Hepatocyte (in vitro differentiated cells): ENCODE data around the gene ZNF423. TPM values are rescaled to one million over a fixed set of nuclear protein-coding genes. Genes with fewer than 3 reads are reported as not detected.

ENCODE experiments used
- DNase-seq: peaks from one replicate; pipeline ENCODE4 v3.0.0-alpha.2; 2016; ENCODE audit warnings: low spot score
- H2AFZ ChIP-seq: fragments of 200-600 bp; sonication (generic); 2 replicates; pipeline ENCODE4 v1.6.0; 2016; ENCODE audit warnings: antibody characterized with exemption, mild to moderate bottlenecking
- H3K27ac ChIP-seq: fragments of 200-600 bp; sonication (generic); 2 replicates; pipeline ENCODE4 v1.5.1; 2016; ENCODE audit warnings: mild to moderate bottlenecking
- H3K27me3 ChIP-seq: fragments of 200-600 bp; sonication (generic); 2 replicates; pipeline ENCODE4 v1.6.1; 2016
- H3K36me3 ChIP-seq: fragments of 200-600 bp; sonication (generic); replicated peaks from 2 replicates; pipeline ENCODE4 v1.5.1; 2016; ENCODE audit warnings: low read depth; ENCODE audit not compliant: insufficient read depth
- H3K4me1 ChIP-seq: fragments of 200-600 bp; sonication (generic); 2 replicates; pipeline ENCODE4 v1.5.1; 2016; ENCODE audit warnings: mild to moderate bottlenecking, moderate library complexity; ENCODE audit not compliant: insufficient read depth
- H3K4me2 ChIP-seq: fragments of 200-600 bp; sonication (generic); 2 replicates; pipeline ENCODE4 v1.6.0; 2016
- H3K4me3 ChIP-seq: fragments of 200-600 bp; sonication (generic); 2 replicates; pipeline ENCODE4 v1.5.1; 2016; ENCODE audit warnings: mild to moderate bottlenecking
- H3K79me2 ChIP-seq: fragments of 200-600 bp; sonication (generic); 2 replicates; pipeline ENCODE4 v1.6.0; 2017; ENCODE audit warnings: mild to moderate bottlenecking
- H3K9me2 ChIP-seq: fragments of 200-600 bp; sonication (generic); replicated peaks from 2 replicates; pipeline ENCODE4 v1.6.0; 2017; ENCODE audit warnings: mild to moderate bottlenecking; ENCODE audit not compliant: insufficient read depth
- H3K9me3 ChIP-seq: fragments of 200-600 bp; sonication (generic); 2 replicates; pipeline ENCODE4 v1.5.1; 2016; ENCODE audit warnings: low read depth, mild to moderate bottlenecking
- H4K20me1 ChIP-seq: fragments of 200-600 bp; sonication (generic); 2 replicates; pipeline ENCODE4 v1.6.0; 2016; ENCODE audit warnings: mild to moderate bottlenecking; ENCODE audit not compliant: insufficient read depth, poor library complexity, severe bottlenecking
- EZH2 ChIP-seq: fragments of 200-600 bp; sonication (generic); IDR thresholded peaks from 2 replicates; pipeline ENCODE4 v1.6.1; 2016; ENCODE audit warnings: antibody characterized with exemption, mild to moderate bottlenecking, borderline replicate concordance
- EZH2phosphoT487 ChIP-seq: fragments of 200-600 bp; sonication (generic); IDR thresholded peaks from one replicate; pipeline ENCODE4 v1.6.1; 2018; ENCODE audit warnings: antibody characterized with exemption, mild to moderate bottlenecking, low read depth, moderate library complexity; ENCODE audit not compliant: unreplicated experiment, severe bottlenecking
- WGBS: methylation state at CpG from one replicate; pipeline ENCODE4 v1.1.6; 2016; ENCODE audit warnings: low lambda C conversion rate; ENCODE audit errors: missing lambda C conversion rate; 5-methylcytosine and 5-hydroxymethylcytosine counted together
- polyA plus RNA-seq: library from polyadenylated mRNA; unstranded; fragments of >200 nt; fragmentation: Nextera tagmentation; extraction: Ambion mirVana; gene quantifications from 2 replicates; pipeline ENCODE4 v1.2.1, GENCODE V29; 2016
- total RNA-seq: library from RNA; depleted of rRNA; stranded (reverse); fragments of >200 nt; gene quantifications from 2 replicates; pipeline ENCODE4 v1.2.3, GENCODE V29; 2014
- TF ChIP-seq, protein P1 (sequence below): fragments of 200-600 bp; sonication (generic); IDR thresholded peaks from 2 replicates; pipeline ENCODE4 v1.5.1; 2016; ENCODE audit warnings: antibody characterized with exemption, mild to moderate bottlenecking; ENCODE audit not compliant: poor library complexity

ZNF423 gene
- total and polyA plus RNA-seq, 2 experiments from 2014 or later: 9.6 to 11.8 TPM

DNA sequence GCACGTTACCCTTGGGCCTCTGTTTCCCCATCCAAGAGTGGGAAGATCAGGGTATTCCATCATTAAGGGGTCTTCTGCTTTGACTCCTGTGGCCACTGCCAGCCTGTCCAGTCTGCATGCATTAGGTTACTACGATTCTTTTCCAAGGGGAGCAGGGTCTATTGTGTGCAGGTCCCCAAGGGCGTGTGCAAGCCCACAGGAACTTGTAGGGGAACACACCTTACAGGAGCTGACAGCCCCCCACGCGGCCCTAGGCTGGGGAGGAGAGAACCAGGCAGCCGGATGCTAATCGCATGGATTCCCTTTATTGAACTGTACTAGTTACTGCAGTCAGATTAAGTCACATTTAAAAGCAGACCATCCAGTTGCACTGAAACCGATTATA lies 365.6 kb downstream of the ZNF423 start:
- Histone ChIP-seq H2AFZ (no peak overlapping the region), H3K36me3 (no peaks in the 10 kb centered on the region), H3K79me2 (no peaks in the 10 kb centered on the region), H3K4me2 (no peak overlapping the region), H3K27ac (no peak overlapping the region), H4K20me1 (no peaks in the 10 kb centered on the region), H3K4me1 (peaks cover 7% of the 10 kb centered on the region), H3K9me3 (no peaks in the 10 kb centered on the region), H3K4me3 (no peak overlapping the region), H3K9me2 (no peaks in the 10 kb centered on the region), H3K27me3 (no peaks in the 10 kb centered on the region)
- DNase-seq: no peak
- 94% methylated on average over 8 of the region's 8 CpGs for WGBS
- TF ChIP-seq, protein P1, sequence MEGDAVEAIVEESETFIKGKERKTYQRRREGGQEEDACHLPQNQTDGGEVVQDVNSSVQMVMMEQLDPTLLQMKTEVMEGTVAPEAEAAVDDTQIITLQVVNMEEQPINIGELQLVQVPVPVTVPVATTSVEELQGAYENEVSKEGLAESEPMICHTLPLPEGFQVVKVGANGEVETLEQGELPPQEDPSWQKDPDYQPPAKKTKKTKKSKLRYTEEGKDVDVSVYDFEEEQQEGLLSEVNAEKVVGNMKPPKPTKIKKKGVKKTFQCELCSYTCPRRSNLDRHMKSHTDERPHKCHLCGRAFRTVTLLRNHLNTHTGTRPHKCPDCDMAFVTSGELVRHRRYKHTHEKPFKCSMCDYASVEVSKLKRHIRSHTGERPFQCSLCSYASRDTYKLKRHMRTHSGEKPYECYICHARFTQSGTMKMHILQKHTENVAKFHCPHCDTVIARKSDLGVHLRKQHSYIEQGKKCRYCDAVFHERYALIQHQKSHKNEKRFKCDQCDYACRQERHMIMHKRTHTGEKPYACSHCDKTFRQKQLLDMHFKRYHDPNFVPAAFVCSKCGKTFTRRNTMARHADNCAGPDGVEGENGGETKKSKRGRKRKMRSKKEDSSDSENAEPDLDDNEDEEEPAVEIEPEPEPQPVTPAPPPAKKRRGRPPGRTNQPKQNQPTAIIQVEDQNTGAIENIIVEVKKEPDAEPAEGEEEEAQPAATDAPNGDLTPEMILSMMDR: no peak
- TF ChIP-seq EZH2 (no peak), EZH2phosphoT487 (no peak)

- H4K20me1 ChIP-seq: no peaks in the 10 kb centered on the region
- H3K27me3 ChIP-seq: no peaks in the 10 kb centered on the region
- H3K36me3 ChIP-seq: no peaks in the 10 kb centered on the region
- no peak overlapping the region for H2AFZ ChIP-seq
- H3K4me3 ChIP-seq: no peak overlapping the region
- peaks cover 7% of the 10 kb centered on the region for H3K4me1 ChIP-seq
- no peak for TF ChIP-seq EZH2phosphoT487
- WGBS: 98% methylated on average over 7 of the region's 7 CpGs
- H3K4me2 ChIP-seq: no peak overlapping the region
- no peaks in the 10 kb centered on the region for H3K9me2 ChIP-seq
- H3K9me3 ChIP-seq: no peaks in the 10 kb centered on the region
- no peak overlapping the region for H3K27ac ChIP-seq
- DNase-seq: no peak
- no peaks in the 10 kb centered on the region for H3K79me2 ChIP-seq
These were observed 366.1 kb downstream of the ZNF423 start for GRCh38 chr16:49489686-49490320.

DNA sequence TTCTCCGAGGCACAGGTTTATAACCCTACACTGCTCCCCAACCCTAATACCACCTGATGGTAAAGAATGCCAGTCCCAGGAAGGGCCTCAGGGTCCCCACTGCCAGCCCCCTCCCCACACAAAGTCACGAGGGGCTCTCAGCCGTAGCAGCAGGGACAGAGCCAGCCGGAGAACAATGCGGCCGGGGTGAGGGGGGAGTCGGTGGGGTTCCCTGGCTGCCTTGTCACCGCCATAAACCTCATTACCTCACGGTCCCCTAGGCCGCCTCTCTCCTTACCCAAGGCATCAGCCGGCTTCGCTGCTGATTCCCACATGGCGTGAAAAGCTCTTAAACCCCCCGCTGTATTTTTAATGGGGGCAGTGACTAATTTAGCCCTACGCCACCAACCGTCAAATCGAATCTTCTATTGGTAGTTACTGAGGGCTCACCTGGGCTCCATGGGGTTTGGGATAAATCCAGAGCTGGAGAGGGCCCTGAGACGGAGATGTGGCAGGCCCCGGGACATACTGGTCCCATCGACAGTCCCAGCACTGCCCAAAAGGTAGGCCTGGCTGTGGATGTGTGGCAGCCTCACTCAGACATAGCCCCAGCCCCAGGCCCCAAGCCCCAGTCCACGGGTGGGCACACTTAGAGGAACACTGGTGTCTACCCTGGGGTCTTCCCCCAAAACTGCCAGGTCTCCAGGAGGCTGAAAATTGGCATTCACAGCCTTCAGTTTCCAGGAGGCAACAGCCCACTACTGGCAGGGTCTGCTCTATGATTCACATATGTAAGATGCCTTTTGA lies 367.0 kb downstream of the ZNF423 start:
- no peak for DNase-seq
- H3K9me2 ChIP-seq: no peaks in the 10 kb centered on the region
- H3K4me2 ChIP-seq: no peak overlapping the region
- no peaks in the 10 kb centered on the region for H3K36me3 ChIP-seq
- no peaks in the 10 kb centered on the region for H4K20me1 ChIP-seq
- H3K9me3 ChIP-seq: no peaks in the 10 kb centered on the region
- H3K27me3 ChIP-seq: no peaks in the 10 kb centered on the region
- 96% methylated on average over 21 of the region's 21 CpGs for WGBS
- H2AFZ ChIP-seq: no peak overlapping the region
- TF ChIP-seq EZH2phosphoT487 (no peak), EZH2 (no peak)
- TF ChIP-seq, protein P1: no peak
- H3K27ac ChIP-seq: no peak overlapping the region
- no peak overlapping the region for H3K4me3 ChIP-seq
- peaks cover 10% of the 10 kb centered on the region for H3K4me1 ChIP-seq
- H3K79me2 ChIP-seq: no peaks in the 10 kb centered on the region

DNA sequence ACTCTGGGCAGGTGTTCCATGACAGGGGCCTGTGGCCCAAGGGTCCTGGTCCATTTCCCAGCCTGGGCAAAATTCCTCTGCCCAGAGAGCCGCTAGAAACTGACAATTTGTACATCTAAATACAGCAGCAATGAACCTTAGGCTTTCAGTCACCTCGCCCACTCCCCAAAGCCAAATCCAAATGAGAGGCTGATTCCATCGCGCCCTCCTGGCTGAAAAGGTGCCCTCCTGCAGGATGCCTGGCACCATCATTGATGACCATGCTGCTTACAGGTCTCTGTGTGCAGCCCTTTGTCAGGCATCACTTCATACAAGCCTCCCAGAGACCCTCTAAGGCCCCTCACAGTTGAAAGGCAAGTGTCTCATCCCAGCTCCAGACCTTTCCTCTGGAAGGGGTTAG lies 367.6 kb downstream of the ZNF423 start:
- Histone ChIP-seq H3K4me1 (peaks cover 12% of the 10 kb centered on the region), H3K79me2 (no peaks in the 10 kb centered on the region), H3K4me2 (no peak overlapping the region), H3K36me3 (no peaks in the 10 kb centered on the region), H3K27ac (no peak overlapping the region), H3K27me3 (no peaks in the 10 kb centered on the region), H3K9me2 (no peaks in the 10 kb centered on the region), H3K4me3 (no peak overlapping the region), H2AFZ (no peak overlapping the region), H4K20me1 (no peaks in the 10 kb centered on the region), H3K9me3 (no peaks in the 10 kb centered on the region)
- DNase-seq: no peak
- TF ChIP-seq, protein P1: no peak
- TF ChIP-seq EZH2phosphoT487: no peak
- no peak for TF ChIP-seq EZH2
- 96% methylated on average over 4 of the region's 4 CpGs for WGBS
